CD8-positive, alpha-beta memory T cell (primary cell): Measurements from ENCODE around the gene CSNK1D. TPM values are rescaled to one million over a fixed set of nuclear protein-coding genes. Genes with fewer than 3 reads are reported as not detected.
"Not testable (repeated sequence)": the region's sequence is repeated elsewhere in the genome, so short reads cannot be mapped to it uniquely, and the experiment has no call there.

ENCODE experiments used
- CTCF ChIA-PET: fragments of 350-600 bp; sonication (Branson Sonifier 250); formaldehyde crosslinking; loops from one replicate; lab custom pipeline; 2021; ENCODE audit warnings: antibody characterized with exemption; lab: Charles Lee
- POLR2A ChIA-PET: fragments of 350-600 bp; sonication (Branson Sonifier 250); formaldehyde crosslinking; loops from one replicate; lab custom pipeline; 2021; ENCODE audit warnings: antibody characterized with exemption; lab: Charles Lee
- DNase-seq, 5 donors: peaks; one replicate each; pipeline versions ENCODE4 v3.0.0 to v3.0.0-alpha.2; 2020 to 2022; ENCODE audit warnings: mixed read lengths in 1 of 5
- H3K27ac ChIP-seq: one replicate; pipeline ENCODE4 v1.7.0; 2013; ENCODE audit warnings: low read depth, mild to moderate bottlenecking, low read length, moderate library complexity
- H3K27me3 ChIP-seq: 2 replicates; pipeline ENCODE4 v1.7.0; 2013; ENCODE audit warnings: low read length, mild to moderate bottlenecking; ENCODE audit not compliant: insufficient read depth, poor library complexity, severe bottlenecking
- H3K36me3 ChIP-seq: 2 replicates; pipeline ENCODE4 v1.7.0; 2013; ENCODE audit warnings: mild to moderate bottlenecking, low read length, moderate library complexity; ENCODE audit not compliant: insufficient read depth
- H3K4me1 ChIP-seq: 2 replicates; pipeline ENCODE4 v1.7.0; 2013; ENCODE audit warnings: mild to moderate bottlenecking, low read length, moderate library complexity; ENCODE audit not compliant: insufficient read depth
- H3K4me3 ChIP-seq: 2 replicates; pipeline ENCODE4 v1.7.0; 2013; ENCODE audit warnings: mild to moderate bottlenecking, low read length
- H3K9me3 ChIP-seq: 2 replicates; pipeline ENCODE4 v1.7.0; 2013; ENCODE audit warnings: mild to moderate bottlenecking, low read length
- H3K27ac Mint-ChIP-seq, 8 donors: one replicate each; pipeline ENCODE4 v1.8.0; 2020 to 2021; ENCODE audit warnings: mixed read lengths in 8 of 8, mild to moderate bottlenecking in 6 of 8, inconsistent platforms in 3 of 8, moderate library complexity in 3 of 8
- H3K27me3 Mint-ChIP-seq, 2 donors: one replicate each; pipeline ENCODE4 v1.8.0; 2020 to 2021; ENCODE audit warnings: mixed read lengths in 2 of 2, mild to moderate bottlenecking in 1 of 2, moderate library complexity in 1 of 2
- H3K36me3 Mint-ChIP-seq, 3 donors: one replicate each; pipeline ENCODE4 v1.8.0; 2020 to 2021; ENCODE audit warnings: mixed read lengths in 3 of 3, inconsistent platforms in 1 of 3, mild to moderate bottlenecking in 1 of 3
- H3K4me1 Mint-ChIP-seq, 3 donors: one replicate each; pipeline ENCODE4 v1.8.0; 2020 to 2021; ENCODE audit warnings: mixed read lengths in 3 of 3, inconsistent platforms in 1 of 3, mild to moderate bottlenecking in 1 of 3
- H3K4me3 Mint-ChIP-seq, 7 donors: one replicate each; pipeline ENCODE4 v1.8.0; 2020 to 2021; ENCODE audit warnings: mixed read lengths in 7 of 7, mild to moderate bottlenecking in 6 of 7, moderate library complexity in 4 of 7, inconsistent platforms in 2 of 7
- H3K9me3 Mint-ChIP-seq, 5 donors: one replicate each; pipeline ENCODE4 v1.8.0; 2020 to 2022; ENCODE audit warnings: mixed read lengths in 5 of 5, mild to moderate bottlenecking in 3 of 5, moderate library complexity in 2 of 5, inconsistent platforms in 1 of 5
- polyA plus RNA-seq: library from polyadenylated mRNA; unstranded; fragments of 300-500 nt; fragmentation: Illumina TruSeq; gene quantifications from one replicate; pipeline ENCODE4 v1.2.3, GENCODE V29; 2021
- total RNA-seq, 2 experiments: library from RNA; stranded (reverse); gene quantifications; one replicate each; pipeline ENCODE4 v1.2.3, GENCODE V29; 2021

The CSNK1D gene
- total and polyA plus RNA-seq, 3 experiments from 2014 or later: 74.6 to 141 (median 129) TPM

DNA sequence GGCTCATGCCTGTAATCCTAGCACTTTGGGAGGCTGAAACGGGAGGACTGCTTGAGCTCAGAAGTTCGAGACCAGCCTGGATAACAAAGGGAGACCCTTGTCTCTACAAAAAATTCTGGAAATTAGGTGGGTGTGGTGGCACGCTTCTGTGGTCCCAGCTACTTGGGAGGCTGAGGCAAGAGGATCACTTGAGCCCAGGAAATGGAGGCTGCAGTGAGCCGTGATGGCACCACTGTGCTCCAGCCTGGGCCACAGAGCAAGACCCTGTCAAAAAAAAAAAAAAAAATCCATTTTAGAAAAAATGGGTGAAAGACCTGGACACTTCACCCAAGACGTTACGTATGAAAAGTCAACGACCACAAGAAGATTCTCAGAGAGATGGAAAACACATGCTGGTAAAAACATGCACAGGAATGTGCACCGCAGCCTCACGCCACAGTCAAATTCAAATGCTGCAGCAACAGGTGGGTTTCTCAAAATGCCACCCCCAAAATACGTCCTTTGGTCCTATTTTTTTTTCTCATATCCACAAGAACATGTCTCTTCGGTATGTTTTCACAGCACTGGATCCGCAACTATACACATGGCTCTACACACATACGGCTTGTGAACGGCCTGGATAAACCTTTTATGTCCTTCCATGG is 17.1 kb downstream of the CSNK1D start:
- Mint-ChIP-seq H3K27ac (peak overlapping the region; percentile 34 to 99 (median 90)), H3K4me1 (peaks cover 26 to 52% (median 51%) of the 10 kb centered on the region in 3 donors), H3K4me3 (peak overlapping the region in 1 of 7 donors; percentile 63), H3K9me3 (no peaks in the 10 kb centered on the region), H3K27me3 (no peaks in the 10 kb centered on the region), H3K36me3 (peaks cover 15 to 82% (median 40%) of the 10 kb centered on the region in 3 donors)
- DNase-seq: no peak
- Histone ChIP-seq H3K36me3 (peaks cover 68% of the 10 kb centered on the region), H3K9me3 (no peaks in the 10 kb centered on the region), H3K4me3 (no peak overlapping the region), H3K27me3 (no peaks in the 10 kb centered on the region), H3K4me1 (peaks cover 4% of the 10 kb centered on the region), H3K27ac (peak overlapping the region; percentile 27)
- CTCF ChIA-PET: interaction anchor here (0.9 to 1.6 kb wide), 2 partner anchors 13 to 42 kb away, joined by 3 to 4 read pairs; no protein-coding TSS in a partner anchor
- POLR2A ChIA-PET: interaction anchor here (0.7 kb wide), 1 partner anchor 607 kb away, joined by 4 read pairs; no protein-coding TSS in a partner anchor

DNA sequence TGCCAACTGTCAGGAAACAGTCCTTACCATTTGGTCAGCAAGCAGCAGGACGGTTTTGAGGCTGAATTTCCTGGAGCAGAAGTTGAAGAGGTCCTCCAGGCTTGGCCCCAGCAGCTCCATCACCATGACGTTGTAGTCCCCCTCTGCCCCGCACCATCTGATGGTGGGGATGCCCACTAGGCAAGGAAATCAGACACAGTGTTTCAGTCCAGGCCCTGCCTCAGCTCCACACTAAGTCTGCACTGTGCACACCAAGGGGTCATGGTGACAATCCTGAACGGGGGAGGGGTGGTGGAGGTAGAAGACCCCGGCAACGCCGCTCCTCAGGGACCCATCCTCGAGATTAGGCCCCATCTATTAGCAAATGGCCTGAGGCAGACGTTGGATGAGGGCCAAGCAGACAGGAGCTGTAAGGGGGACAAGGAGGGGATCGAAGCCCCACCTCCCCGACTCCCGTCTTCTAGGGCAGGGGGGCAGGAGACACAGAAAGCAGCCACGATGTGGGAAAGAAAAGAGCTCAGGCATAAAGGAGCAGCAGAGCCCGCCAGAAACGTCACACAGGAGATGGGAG is 18.0 kb downstream of the CSNK1D start:
- H3K36me3 ChIP-seq: peaks cover 71% of the 10 kb centered on the region
- no peaks in the 10 kb centered on the region for H3K9me3 ChIP-seq
- Mint-ChIP-seq H3K9me3 (no peaks in the 10 kb centered on the region), H3K4me3 (peak overlapping the region in 1 of 7 donors; percentile 8), H3K36me3 (peaks cover 19 to 82% (median 35%) of the 10 kb centered on the region in 3 donors), H3K27me3 (peaks cover 0 to 2% of the 10 kb centered on the region in 2 donors), H3K27ac (peak overlapping the region; percentile 34 to 99 (median 73)), H3K4me1 (peaks cover 28 to 45% (median 43%) of the 10 kb centered on the region in 3 donors)
- ChIA-PET POLR2A (interaction anchor here (0.5 to 0.7 kb wide), 2 partner anchors 146 to 608 kb away, joined by 4 read pairs; no protein-coding TSS in a partner anchor), CTCF (interaction anchor here (0.9 to 1.8 kb wide), 2 partner anchors 12 to 20 kb away, joined by 3 to 7 read pairs; no protein-coding TSS in a partner anchor)
- H3K27me3 ChIP-seq: no peaks in the 10 kb centered on the region
- no peak for DNase-seq
- no peak overlapping the region for H3K4me3 ChIP-seq
- H3K27ac ChIP-seq: no peak overlapping the region
- H3K4me1 ChIP-seq: peaks cover 4% of the 10 kb centered on the region

DNA sequence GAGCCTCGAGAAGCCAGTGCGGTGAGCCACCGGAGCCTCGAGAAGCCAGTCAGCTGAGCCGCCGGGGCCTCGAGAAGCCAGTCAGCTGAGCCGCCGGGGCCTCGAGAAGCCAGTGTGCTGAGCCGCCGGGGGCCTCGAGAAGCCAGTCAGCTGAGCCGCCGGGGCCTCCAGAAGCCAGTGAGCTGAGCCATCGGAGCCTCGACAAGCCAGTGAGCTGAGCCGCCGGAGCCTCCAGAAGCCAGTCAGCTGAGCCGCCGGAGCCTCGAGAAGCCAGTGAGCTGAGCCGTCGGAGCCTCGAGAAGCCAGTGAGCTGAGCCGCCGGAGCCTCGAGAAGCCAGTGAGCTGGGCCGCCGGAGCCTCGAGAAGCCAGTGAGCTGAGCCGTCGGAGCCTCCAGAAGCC is 18.8 kb downstream of the CSNK1D start:
- peak overlapping the region in 1 of 8 donors; percentile 99 for H3K27ac Mint-ChIP-seq
- not testable (repeated sequence) for DNase-seq, H3K27me3 Mint-ChIP-seq, H3K4me3 ChIP-seq, H3K9me3 ChIP-seq, H3K9me3 Mint-ChIP-seq, H3K27me3 ChIP-seq, H3K4me3 Mint-ChIP-seq, H3K27ac ChIP-seq, H3K4me1 ChIP-seq
- peaks cover 14 to 81% (median 28%) of the 10 kb centered on the region in 3 donors for H3K36me3 Mint-ChIP-seq
- H3K4me1 Mint-ChIP-seq: peaks cover 26 to 38% (median 37%) of the 10 kb centered on the region in 3 donors
- CTCF ChIA-PET: interaction anchor here (1.8 kb wide), 1 partner anchor 19 kb away, joined by 7 read pairs; no protein-coding TSS in a partner anchor
- H3K36me3 ChIP-seq: peaks cover 71% of the 10 kb centered on the region
- POLR2A ChIA-PET: interaction anchor here (0.5 to 1.1 kb wide), 3 partner anchors 11 to 147 kb away, joined by 3 to 5 read pairs (median 4); no protein-coding TSS in a partner anchor

DNA sequence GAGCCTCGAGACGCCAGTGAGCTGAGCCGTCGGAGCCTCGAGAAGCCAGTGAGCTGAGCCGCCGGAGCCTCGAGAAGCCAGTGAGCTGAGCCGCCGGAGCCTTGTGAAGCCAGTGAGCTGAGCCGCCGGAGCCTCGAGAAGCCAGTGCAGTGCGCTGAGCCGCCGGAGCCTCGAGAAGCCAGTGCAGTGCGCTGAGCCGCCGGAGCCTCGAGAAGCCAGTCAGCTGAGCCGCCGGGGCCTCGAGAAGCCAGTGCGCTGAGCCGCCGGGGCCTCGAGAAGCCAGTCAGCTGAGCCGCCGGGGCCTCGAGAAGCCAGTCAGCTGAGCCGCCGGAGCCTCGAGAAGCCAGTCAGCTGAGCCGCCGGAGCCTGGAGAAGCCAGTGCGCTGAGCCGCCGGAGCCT is 19.4 kb downstream of the CSNK1D start:
- Mint-ChIP-seq H3K4me1 (peaks cover 26 to 32% (median 31%) of the 10 kb centered on the region in 3 donors), H3K36me3 (peaks cover 14 to 79% (median 28%) of the 10 kb centered on the region in 3 donors)
- H3K4me3 Mint-ChIP-seq, H3K9me3 ChIP-seq, H3K27me3 Mint-ChIP-seq, H3K4me3 ChIP-seq, H3K4me1 ChIP-seq, H3K27ac Mint-ChIP-seq, DNase-seq, H3K27me3 ChIP-seq, H3K9me3 Mint-ChIP-seq, H3K27ac ChIP-seq: not testable (repeated sequence)
- H3K36me3 ChIP-seq: peaks cover 71% of the 10 kb centered on the region
- ChIA-PET CTCF (interaction anchor here (1.8 kb wide), 1 partner anchor 18 kb away, joined by 7 read pairs; no protein-coding TSS in a partner anchor), POLR2A (interaction anchor here (1.1 kb wide), 1 partner anchor 11 kb away, joined by 5 read pairs; no protein-coding TSS in a partner anchor)

DNA sequence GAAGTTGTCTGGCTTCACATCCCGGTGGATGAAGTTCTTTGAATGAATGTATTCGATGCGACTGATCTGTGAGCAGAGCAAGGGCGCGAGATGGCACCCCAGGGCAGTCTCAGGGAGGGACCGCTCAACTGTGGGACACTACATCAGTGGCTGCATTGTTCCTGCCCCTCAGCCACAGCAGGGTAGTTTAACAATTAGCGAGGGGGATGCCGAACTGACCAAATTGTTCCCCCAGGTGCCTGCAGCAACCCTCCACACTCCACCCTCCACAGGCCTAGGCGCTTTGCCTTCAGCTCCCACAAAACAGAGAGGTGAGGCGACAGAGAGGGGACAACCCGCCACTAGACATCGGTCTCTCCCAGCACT is 20.3 kb downstream of the CSNK1D start:
- Mint-ChIP-seq H3K4me3 (no peak overlapping the region), H3K27ac (peak overlapping the region in 1 of 8 donors; percentile 81), H3K36me3 (peaks cover 16 to 79% (median 28%) of the 10 kb centered on the region in 3 donors), H3K4me1 (peaks cover 21 to 23% (median 23%) of the 10 kb centered on the region in 3 donors), H3K9me3 (no peaks in the 10 kb centered on the region), H3K27me3 (peaks cover 0 to 2% of the 10 kb centered on the region in 2 donors)
- H3K27me3 ChIP-seq: no peaks in the 10 kb centered on the region
- H3K9me3 ChIP-seq: no peaks in the 10 kb centered on the region
- CTCF ChIA-PET: no interaction called here
- no peak overlapping the region for H3K27ac ChIP-seq
- peaks cover 72% of the 10 kb centered on the region for H3K36me3 ChIP-seq
- DNase-seq: no peak
- H3K4me1 ChIP-seq: peaks cover 4% of the 10 kb centered on the region
- POLR2A ChIA-PET: no interaction called here
- H3K4me3 ChIP-seq: no peak overlapping the region

DNA sequence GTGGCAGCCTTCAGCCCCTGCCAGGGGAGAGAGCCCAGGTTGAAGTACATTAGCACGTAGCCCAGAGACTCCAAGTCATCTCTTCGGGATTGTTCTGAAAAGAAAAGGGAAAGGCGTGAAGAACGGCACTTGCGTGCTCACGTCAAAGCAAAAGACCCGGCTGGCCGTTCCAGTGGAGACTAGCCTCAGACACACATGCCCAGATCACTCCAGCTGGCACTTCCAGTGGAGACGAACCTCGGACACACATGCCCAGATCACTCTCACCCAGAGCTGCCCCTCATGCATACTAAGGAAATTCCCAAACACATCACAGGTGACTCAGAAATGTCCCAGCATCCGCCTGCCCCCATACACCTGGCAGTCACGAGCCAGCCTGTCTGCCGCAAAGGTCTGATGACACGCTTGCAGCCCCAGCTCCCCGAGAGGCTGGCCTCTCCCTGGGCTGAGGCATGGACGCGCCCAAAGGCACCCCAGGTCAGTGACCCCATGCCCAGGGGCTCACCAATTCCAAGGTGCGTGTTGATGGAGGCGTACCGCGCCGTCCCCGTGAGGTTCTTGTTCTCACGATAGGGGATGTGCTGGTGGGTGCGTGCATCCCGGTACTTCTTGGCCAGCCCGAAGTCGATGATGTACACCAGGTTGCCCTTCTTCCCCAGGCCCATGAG is 20.9 kb downstream of the CSNK1D start:
- Histone ChIP-seq H3K4me1 (peaks cover 3% of the 10 kb centered on the region), H3K9me3 (no peaks in the 10 kb centered on the region), H3K36me3 (peaks cover 77% of the 10 kb centered on the region), H3K27ac (peak overlapping the region; percentile 12), H3K4me3 (no peak overlapping the region), H3K27me3 (no peaks in the 10 kb centered on the region)
- ChIA-PET POLR2A (no interaction called here), CTCF (no interaction called here)
- no peak for DNase-seq
- peak overlapping the region in 1 of 7 donors; percentile 72 for H3K4me3 Mint-ChIP-seq
- peaks cover 19 to 82% (median 30%) of the 10 kb centered on the region in 3 donors for H3K36me3 Mint-ChIP-seq
- H3K4me1 Mint-ChIP-seq: peaks cover 21 to 25% (median 24%) of the 10 kb centered on the region in 3 donors
- H3K9me3 Mint-ChIP-seq: no peaks in the 10 kb centered on the region
- H3K27me3 Mint-ChIP-seq: peaks cover 0 to 4% of the 10 kb centered on the region in 2 donors
- peak overlapping the region in 4 of 8 donors; percentile 23 to 81 (median 44) for H3K27ac Mint-ChIP-seq

DNA sequence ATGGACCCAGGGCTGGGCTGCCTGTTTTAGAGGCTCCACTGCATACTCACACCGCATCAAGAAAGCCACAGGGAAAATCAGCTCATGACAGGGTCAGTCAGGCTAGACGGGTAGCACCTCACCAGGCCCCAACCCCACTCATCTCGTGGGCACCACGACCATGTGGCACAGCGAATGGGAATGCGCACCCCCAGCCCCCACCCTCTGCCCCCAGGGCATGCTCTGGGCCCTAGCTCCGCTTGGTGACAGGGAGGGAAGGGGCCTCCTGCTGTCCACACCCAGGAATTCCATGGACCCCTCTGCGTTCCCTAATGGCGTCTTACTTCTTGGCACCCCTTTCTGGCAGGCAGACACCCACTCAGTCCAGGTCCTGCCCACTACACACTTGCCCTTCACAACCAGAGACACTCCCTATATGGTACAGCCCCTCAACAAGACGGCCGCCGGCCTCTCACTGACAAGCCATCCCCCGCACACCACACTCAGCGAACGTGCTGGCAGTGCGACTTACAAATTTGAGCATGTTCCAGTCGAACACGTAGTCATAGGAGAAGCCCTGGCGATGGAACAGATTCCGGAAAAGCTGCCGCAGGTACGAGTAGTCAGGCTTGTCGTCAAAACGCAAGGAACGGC is 22.5 kb downstream of the CSNK1D start:
- peaks cover 85% of the 10 kb centered on the region for H3K36me3 ChIP-seq
- H3K9me3 ChIP-seq: no peaks in the 10 kb centered on the region
- peaks cover 7% of the 10 kb centered on the region for H3K4me1 ChIP-seq
- DNase-seq: no peak
- Mint-ChIP-seq H3K27me3 (peaks cover 0 to 4% of the 10 kb centered on the region in 2 donors), H3K36me3 (peaks cover 18 to 82% (median 19%) of the 10 kb centered on the region in 3 donors), H3K4me3 (peak overlapping the region in 1 of 7 donors; percentile 56), H3K27ac (peak overlapping the region in 6 of 8 donors; percentile 51 to 95 (median 76)), H3K4me1 (peaks cover 9 to 19% (median 14%) of the 10 kb centered on the region in 3 donors), H3K9me3 (no peaks in the 10 kb centered on the region)
- ChIA-PET CTCF (no interaction called here), POLR2A (interaction anchor here (0.5 kb wide), 1 partner anchor 11 kb away, joined by 3 read pairs; no protein-coding TSS in a partner anchor)
- H3K27me3 ChIP-seq: no peaks in the 10 kb centered on the region
- H3K27ac ChIP-seq: no peak overlapping the region
- no peak overlapping the region for H3K4me3 ChIP-seq
